Esophagus squamous epithelium (tissue), 5 donors: ENCODE data around the gene CLEC4C. TPM values are rescaled to one million over a fixed set of nuclear protein-coding genes. Genes with fewer than 3 reads are reported as not detected.
"Not testable (repeated sequence)": the region's sequence is repeated elsewhere in the genome, so short reads cannot be mapped to it uniquely, and the experiment has no call there.

Source experiments
- DNase-seq: peaks from one replicate; lab custom pipeline; 2025; lab: John Stamatoyannopoulos, UW
- H3K27ac ChIP-seq, 4 donors: fragments of 200-600 bp; sonication (generic); one replicate each; pipeline ENCODE4 v1.5.1; 2016 to 2019; ENCODE audit warnings: mild to moderate bottlenecking in 1 of 4
- H3K27me3 ChIP-seq, 4 donors: fragments of 200-600 bp; sonication (generic); 1 replicate in 3 of 4; 2 replicates in 1 of 4; pipeline versions ENCODE4 v1.5.1 to v1.6.0; 2017 to 2021; ENCODE audit warnings: antibody characterized with exemption in 1 of 4
- H3K36me3 ChIP-seq, 3 donors: fragments of 200-600 bp; sonication (generic); one replicate each; pipeline ENCODE4 v1.5.1; 2016 to 2019
- H3K4me1 ChIP-seq, 3 donors: fragments of 200-600 bp; sonication (generic); one replicate each; pipeline ENCODE4 v1.5.1; 2017 to 2019
- H3K4me3 ChIP-seq, 4 donors: fragments of 200-600 bp; sonication (generic); 1 replicate in 3 of 4; 2 replicates in 1 of 4; pipeline ENCODE4 v1.5.1; 2016 to 2019; ENCODE audit warnings: mild to moderate bottlenecking in 2 of 4, moderate library complexity in 1 of 4
- H3K9me3 ChIP-seq, 3 donors: fragments of 200-600 bp; sonication (generic); one replicate each; pipeline ENCODE4 v1.5.1; 2016 to 2019
- CTCF ChIP-seq, 6 experiments: fragments of 450-650 bp in 4 of 6; fragments of 200-600 bp in 2 of 6; sonication (generic) in 2 of 6; IDR thresholded peaks; one replicate each; pipeline ENCODE4 v1.5.1; 2016 to 2019; ENCODE audit warnings: antibody characterized with exemption in 6 of 6, mild to moderate bottlenecking in 4 of 6, moderate library complexity in 4 of 6
- POLR2A ChIP-seq, 4 donors: fragments of 450-650 bp; IDR thresholded peaks; one replicate each; pipeline ENCODE4 v1.6.1; 2017; ENCODE audit warnings: antibody characterized with exemption in 4 of 4, mild to moderate bottlenecking in 4 of 4, moderate library complexity in 3 of 4
- WGBS, 2 donors: methylation state at CpG; one replicate each; pipeline ENCODE4 v1.1.5; 2018; 5-methylcytosine and 5-hydroxymethylcytosine counted together
- intact Hi-C: fragments of 100-400 bp; cut with DNase I; formaldehyde crosslinking; loops from one replicate; pipeline ENCODE4 v1.15.0; 2022
- total RNA-seq, 4 donors: library from RNA; depleted of rRNA; stranded (reverse); fragments of >200 nt; gene quantifications; one replicate each; pipeline ENCODE4 v1.1.0, GENCODE V29; 2016
- donor health status: DM: yes; HTN: yes; CAD: no.

The CLEC4C gene, protein sequence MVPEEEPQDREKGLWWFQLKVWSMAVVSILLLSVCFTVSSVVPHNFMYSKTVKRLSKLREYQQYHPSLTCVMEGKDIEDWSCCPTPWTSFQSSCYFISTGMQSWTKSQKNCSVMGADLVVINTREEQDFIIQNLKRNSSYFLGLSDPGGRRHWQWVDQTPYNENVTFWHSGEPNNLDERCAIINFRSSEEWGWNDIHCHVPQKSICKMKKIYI
- total RNA-seq, result not detected

DNA sequence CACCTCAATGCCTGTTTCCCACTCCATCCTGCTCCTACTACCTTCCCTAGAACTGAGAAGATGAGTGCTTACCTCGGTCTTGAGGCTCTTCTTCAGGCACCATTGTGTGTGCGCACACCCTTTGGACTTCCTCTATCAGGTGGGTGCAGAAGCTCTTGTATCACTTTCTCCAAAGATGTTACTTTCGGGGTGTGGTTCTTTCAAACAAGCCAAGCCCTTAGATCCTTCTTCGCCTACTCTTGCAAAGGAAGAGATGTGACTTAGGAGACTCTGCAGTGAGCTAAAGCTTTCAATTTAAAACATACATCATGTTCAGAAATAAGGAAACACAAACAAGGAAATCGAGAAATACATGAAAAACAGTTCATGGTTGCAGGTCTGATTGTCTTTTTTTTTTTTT is at the start of gene CLEC4C:
CLEC4C (minus strand) TSS at position 130 of the 400 bp plus-strand sequence; CDS start at position 103, 27 bp downstream.
- TF ChIP-seq CTCF (IDR thresholded peaks at IDR 0.05), result no peak
- TF ChIP-seq POLR2A (IDR thresholded peaks at IDR 0.05), result no peak
- Histone ChIP-seq H3K27me3 (no peaks in the 10 kb centered on the region), H3K36me3 (no peaks in the 10 kb centered on the region), H3K4me1 (no peaks in the 10 kb centered on the region), H3K9me3 (no peaks in the 10 kb centered on the region), H3K4me3 (no peak within 1 kb of the TSS), H3K27ac (no peak within 1 kb of the TSS)
- intact Hi-C loops, result no loop called here
- DNase-seq, result no peak
- WGBS, 2 donors, result 55 to 67% methylated on average over 5 of the region's 5 CpGs

- intact Hi-C loops, result no loop called here
- 58 to 64% methylated on average over 3 of the region's 3 CpGs for WGBS, 2 donors
Measured at GRCh38 chr12:7793211-7793610, 46.0 kb upstream of the CLEC4C start.

DNA sequence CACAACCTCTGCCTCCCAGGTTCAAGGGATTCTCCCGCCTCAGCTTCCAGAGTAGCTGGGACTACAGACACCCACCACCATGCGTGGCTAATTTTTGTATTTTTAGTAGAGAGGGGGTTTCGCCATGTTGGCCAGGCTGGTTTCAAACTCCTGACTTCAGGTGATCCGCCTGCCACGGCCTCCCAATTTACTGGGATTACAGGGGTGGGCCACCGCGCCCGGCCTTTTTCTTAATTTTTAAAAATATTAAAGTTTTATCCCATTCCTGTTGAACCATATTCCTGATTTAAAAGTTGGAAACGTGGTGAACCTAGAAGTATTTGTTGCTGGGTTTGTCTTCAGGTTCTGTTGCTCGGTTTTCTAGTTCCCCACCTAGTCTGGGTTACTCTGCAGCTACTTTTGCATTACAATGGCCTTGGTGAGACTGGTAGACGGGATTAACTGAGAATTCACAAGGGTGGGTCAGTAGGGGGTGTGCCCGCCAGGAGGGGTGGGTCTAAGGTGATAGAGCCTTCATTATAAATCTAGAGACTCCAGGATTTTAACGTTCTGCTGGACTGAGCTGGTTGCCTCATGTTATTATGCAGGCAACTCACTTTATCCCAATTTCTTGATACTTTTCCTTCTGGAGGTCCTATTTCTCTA is 41.8 kb upstream of the CLEC4C start, which contains the start of gene NANOG:
NANOG (plus strand) TSS at position 519 of the 645 bp plus-strand sequence. CDS start 213 bp downstream, outside the sequence.
- 69 to 76% methylated on average over 9 to 13 of the region's 13 CpGs for WGBS, 2 donors

More at GRCh38 chr12:7793211-7793610, 46.0 kb upstream of the CLEC4C start:
- Histone ChIP-seq H3K27ac (no peak overlapping the region), H3K36me3 (no peaks in the 10 kb centered on the region), H3K27me3 (peaks cover 0 to 50% (median 1%) of the 10 kb centered on the region in 4 donors), H3K4me3 (no peak overlapping the region), H3K4me1 (peaks cover 0 to 6% (median 0%) of the 10 kb centered on the region in 3 donors), H3K9me3 (no peaks in the 10 kb centered on the region)
- no peak for DNase-seq
- no peak for TF ChIP-seq POLR2A (IDR thresholded peaks at IDR 0.05)
- TF ChIP-seq CTCF (IDR thresholded peaks at IDR 0.05), result no peak

DNA sequence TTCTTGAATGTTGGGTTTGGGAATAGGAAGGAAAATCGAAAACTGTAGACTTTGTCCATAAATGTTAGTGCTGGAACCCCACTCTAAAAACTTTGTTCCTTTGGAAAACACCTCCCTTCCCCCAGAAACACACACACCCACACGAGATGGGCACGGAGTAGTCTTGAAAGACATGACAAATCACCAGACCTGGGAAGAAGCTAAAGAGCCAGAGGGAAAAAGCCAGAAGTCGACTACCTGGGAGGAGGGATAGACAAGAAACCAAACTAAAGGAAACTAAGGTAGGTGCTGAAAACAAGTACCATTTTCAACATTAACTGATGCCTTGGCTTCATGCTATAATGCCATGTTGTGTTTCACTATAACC is 41.1 kb upstream of the CLEC4C start:
- no peaks in the 10 kb centered on the region for H3K36me3 ChIP-seq
- H3K4me3 ChIP-seq, result no peak overlapping the region
- TF ChIP-seq POLR2A (IDR thresholded peaks at IDR 0.05) (no peak), CTCF (IDR thresholded peaks at IDR 0.05) (no peak)
- WGBS, 2 donors, result 8 to 12% methylated on average over 4 of the region's 4 CpGs
- no peaks in the 10 kb centered on the region for H3K9me3 ChIP-seq
- intact Hi-C loops, result no loop called here
- no peak overlapping the region for H3K27ac ChIP-seq
- no peak for DNase-seq
- H3K27me3 ChIP-seq, result peaks cover 0 to 58% (median 1%) of the 10 kb centered on the region in 4 donors
- peaks cover 0 to 10% (median 4%) of the 10 kb centered on the region in 3 donors for H3K4me1 ChIP-seq

More for the DNA sequence above, 41.8 kb upstream of the CLEC4C start, which contains the start of gene NANOG:
- H3K9me3 ChIP-seq, DNase-seq, H3K4me1 ChIP-seq, H3K4me3 ChIP-seq, H3K27ac ChIP-seq, H3K36me3 ChIP-seq, intact Hi-C loops: not testable (repeated sequence)
- H3K27me3 ChIP-seq, result peaks cover 0 to 65% (median 1%) of the 10 kb centered on the region in 4 donors

DNA sequence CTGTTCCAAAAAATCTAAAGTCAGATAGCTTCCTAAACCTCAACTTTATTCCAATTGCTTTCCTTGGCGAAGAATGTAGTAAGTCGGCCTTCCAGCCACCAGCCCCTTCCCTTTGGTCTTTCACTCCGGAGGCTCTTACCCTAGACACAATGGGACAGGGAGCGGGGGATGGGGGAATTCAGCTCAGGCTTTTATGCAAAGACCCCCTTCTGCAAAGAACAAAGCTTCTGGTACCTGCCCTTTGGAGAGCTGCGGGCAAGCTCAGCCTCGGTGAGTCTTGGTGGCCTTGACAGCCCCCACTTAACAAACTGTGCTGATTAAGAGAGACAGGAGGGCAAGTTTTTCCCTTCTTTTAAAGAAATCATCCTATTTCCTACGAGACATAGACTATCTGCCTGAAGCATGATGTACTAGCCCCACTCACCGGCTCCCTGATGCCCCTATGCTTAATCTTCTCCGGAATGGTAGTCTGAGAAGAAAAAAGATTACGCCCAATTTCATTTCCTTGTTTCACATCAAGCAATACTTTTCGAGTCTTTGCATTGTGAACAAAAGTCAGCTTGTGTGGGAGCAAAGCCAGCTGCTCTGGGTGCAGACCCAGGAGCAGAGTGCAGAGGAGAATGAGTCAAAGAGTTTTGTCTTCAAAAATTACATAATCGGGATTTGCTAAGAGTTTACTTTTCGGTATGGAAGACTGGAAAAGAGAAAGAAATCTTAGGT is 40.6 kb upstream of the CLEC4C start:
- H3K9me3 ChIP-seq, result no peaks in the 10 kb centered on the region
- H3K27ac ChIP-seq, result no peak overlapping the region
- intact Hi-C loops, result no loop called here
- H3K4me3 ChIP-seq, result no peak overlapping the region
- peaks cover 0 to 58% (median 1%) of the 10 kb centered on the region in 4 donors for H3K27me3 ChIP-seq
- WGBS, 2 donors, result 20 to 33% methylated on average over 9 to 13 of the region's 13 CpGs
- peaks cover 0 to 10% (median 4%) of the 10 kb centered on the region in 3 donors for H3K4me1 ChIP-seq
- no peaks in the 10 kb centered on the region for H3K36me3 ChIP-seq
- TF ChIP-seq POLR2A (IDR thresholded peaks at IDR 0.05) (no peak), CTCF (IDR thresholded peaks at IDR 0.05) (no peak)
- DNase-seq, result no peak
